DND-41 (cell line): ENCODE data around the gene HEXIM2.

Experiments
- ATAC-seq: fragments of 200-7000 bp; cut with Tn5 transposase; 3 replicates; pipeline ENCODE4 v1.9.1; 2021; ENCODE audit warnings: low read depth; ENCODE audit not compliant: insufficient read depth
- DNase-seq: peaks from one replicate; pipeline ENCODE4 v3.0.0-alpha.2; 2020
- H2AFZ ChIP-seq: 2 replicates; pipeline ENCODE4 v1.6.0; 2012; ENCODE audit warnings: low read depth, low read length
- H3K27ac ChIP-seq: 2 replicates; pipeline ENCODE4 v1.5.1; 2012; ENCODE audit warnings: low read length, inconsistent platforms
- H3K27me3 ChIP-seq: fragments of 200-600 bp; sonication (generic); 2 replicates; pipeline ENCODE4 v1.6.0; 2012; ENCODE audit warnings: low read length, mild to moderate bottlenecking, inconsistent platforms; ENCODE audit not compliant: insufficient read depth, poor library complexity
- H3K36me3 ChIP-seq: 2 replicates; pipeline ENCODE4 v1.5.1; 2012; ENCODE audit warnings: low read length, inconsistent platforms; ENCODE audit not compliant: insufficient read depth
- H3K4me1 ChIP-seq: 2 replicates; pipeline ENCODE4 v1.5.1; 2012; ENCODE audit warnings: mild to moderate bottlenecking, low read length; ENCODE audit not compliant: insufficient read depth
- H3K4me2 ChIP-seq: 2 replicates; pipeline ENCODE4 v1.6.0; 2012; ENCODE audit warnings: mild to moderate bottlenecking, moderate library complexity, low read length, inconsistent platforms; ENCODE audit not compliant: insufficient read depth
- H3K4me3 ChIP-seq, 2 experiments: fragments of 200-600 bp in 1 of 2; shearing (Covaris generic) in 1 of 2; 2 replicates each; pipeline ENCODE4 v1.5.1; 2012 to 2016; ENCODE audit warnings: inconsistent platforms in 2 of 2, low read length in 2 of 2, mild to moderate bottlenecking in 2 of 2, low read depth in 1 of 2, moderate library complexity in 1 of 2
- H3K79me2 ChIP-seq: 2 replicates; pipeline ENCODE4 v1.6.0; 2012; ENCODE audit warnings: low read length, inconsistent platforms; ENCODE audit not compliant: insufficient read depth
- H3K9ac ChIP-seq: 2 replicates; pipeline ENCODE4 v1.6.0; 2012; ENCODE audit warnings: low read depth, mild to moderate bottlenecking, inconsistent platforms, low read length, moderate library complexity
- H3K9me3 ChIP-seq: 2 replicates; pipeline ENCODE4 v1.5.1; 2012; ENCODE audit warnings: low read length, moderate library complexity, mild to moderate bottlenecking, inconsistent platforms; ENCODE audit not compliant: insufficient read depth, severe bottlenecking
- H4K20me1 ChIP-seq: 2 replicates; pipeline ENCODE4 v1.6.0; 2012; ENCODE audit warnings: low read length; ENCODE audit not compliant: insufficient read depth
- CTCF ChIP-seq: IDR thresholded peaks from 2 replicates; pipeline ENCODE4 v1.5.1; 2012; ENCODE audit warnings: borderline replicate concordance, low read length, moderate library complexity, mild to moderate bottlenecking; ENCODE audit not compliant: poor library complexity, severe bottlenecking; ENCODE audit errors: extremely low read depth
- EZH2 ChIP-seq: IDR thresholded peaks from 3 replicates; pipeline ENCODE4 v1.6.1; 2012; ENCODE audit warnings: borderline replicate concordance, low read depth, mild to moderate bottlenecking, moderate library complexity, low read length, inconsistent platforms; ENCODE audit not compliant: severe bottlenecking

The HEXIM2 gene

GRCh38 chr17:45136846-45137560 lies 24.7 kb upstream of the HEXIM2 start:
- ATAC-seq: no peak
- H3K4me2 ChIP-seq: peak overlapping the region; percentile 81
- H3K9ac ChIP-seq: peak overlapping the region; percentile 59
- peaks cover 27% of the 10 kb centered on the region for H3K4me1 ChIP-seq
- no peak for TF ChIP-seq EZH2
- no peak for TF ChIP-seq CTCF
- H2AFZ ChIP-seq: no peak overlapping the region
- H3K9me3 ChIP-seq: no peaks in the 10 kb centered on the region
- H3K27me3 ChIP-seq: no peaks in the 10 kb centered on the region
- peaks cover 7% of the 10 kb centered on the region; the same call in 1 of the 2 replicates for H3K79me2 ChIP-seq
- H3K4me3 ChIP-seq: peak overlapping the region in 1 of 2 experiments; percentile 66; a peak in 1 of 4 replicates
- H3K36me3 ChIP-seq: peaks cover 11% of the 10 kb centered on the region; the same call in 1 of the 2 replicates
- H3K27ac ChIP-seq: no peak overlapping the region
- H4K20me1 ChIP-seq: no peaks in the 10 kb centered on the region
- no peak for DNase-seq

DNA sequence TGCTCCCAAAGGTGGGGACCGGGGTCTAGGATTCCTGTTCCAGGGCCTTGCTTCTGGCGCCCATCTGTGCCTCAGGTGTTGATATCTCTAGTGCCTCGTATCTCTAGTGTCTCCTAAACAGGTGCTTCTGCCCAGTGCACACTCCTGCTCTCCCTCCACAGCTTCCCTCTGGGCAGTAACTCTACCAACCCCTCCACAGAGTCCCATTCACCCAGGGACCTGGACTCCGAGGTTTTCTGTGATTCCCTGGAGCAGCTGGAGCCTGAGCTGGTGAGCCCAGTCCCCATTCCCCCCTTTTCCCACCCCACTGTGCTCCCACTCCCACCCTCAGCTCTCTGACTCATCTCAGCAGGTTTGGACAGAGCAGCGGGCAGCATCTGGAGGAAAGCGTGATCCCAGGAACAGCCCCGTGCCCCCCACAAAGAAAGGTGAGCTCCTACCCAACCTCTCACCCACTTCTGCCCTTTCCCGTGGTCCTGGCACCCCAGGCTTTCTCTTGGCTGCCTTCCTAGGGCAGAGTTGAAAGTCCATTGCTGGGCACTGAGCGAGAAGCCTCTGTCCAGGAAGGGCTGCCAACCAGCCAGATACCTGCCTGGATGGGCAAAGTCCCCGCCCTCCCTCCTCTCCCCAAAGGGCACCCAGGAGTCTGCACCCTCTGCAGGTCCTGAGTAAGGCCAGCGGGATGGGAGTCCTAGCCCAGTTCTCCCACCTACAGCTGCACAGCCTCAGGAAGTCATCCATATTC lies 23.9 kb upstream of the HEXIM2 start:
- peaks cover 11% of the 10 kb centered on the region; the same call in 1 of the 2 replicates for H3K36me3 ChIP-seq
- H3K4me2 ChIP-seq: no peak overlapping the region
- DNase-seq: no peak
- no peaks in the 10 kb centered on the region for H3K27me3 ChIP-seq
- no peaks in the 10 kb centered on the region for H4K20me1 ChIP-seq
- no peaks in the 10 kb centered on the region for H3K9me3 ChIP-seq
- no peak overlapping the region for H3K9ac ChIP-seq
- no peak for TF ChIP-seq CTCF
- no peak for TF ChIP-seq EZH2
- peaks cover 7% of the 10 kb centered on the region; the same call in 1 of the 2 replicates for H3K79me2 ChIP-seq
- H3K27ac ChIP-seq: no peak overlapping the region
- no peak for ATAC-seq
- H3K4me1 ChIP-seq: peaks cover 23% of the 10 kb centered on the region
- H3K4me3 ChIP-seq: no peak overlapping the region
- H2AFZ ChIP-seq: no peak overlapping the region

- Histone ChIP-seq H3K27ac (no peak overlapping the region), H3K9ac (no peak overlapping the region), H3K36me3 (peaks cover 11% of the 10 kb centered on the region; the same call in 1 of the 2 replicates), H3K9me3 (no peaks in the 10 kb centered on the region), H3K4me2 (no peak overlapping the region), H3K27me3 (no peaks in the 10 kb centered on the region), H4K20me1 (no peaks in the 10 kb centered on the region), H3K4me1 (peaks cover 17% of the 10 kb centered on the region), H3K79me2 (peaks cover 7% of the 10 kb centered on the region; the same call in 1 of the 2 replicates), H3K4me3 (no peak overlapping the region), H2AFZ (no peak overlapping the region)
- TF ChIP-seq EZH2 (no peak), CTCF (no peak)
- no peak for DNase-seq
- ATAC-seq: no peak
These were observed 22.7 kb upstream of the HEXIM2 start for GRCh38 chr17:45138911-45139532.
